Neural cell (in vitro differentiated cells): ENCODE results near the gene GEMIN4. TPM values are rescaled to one million over a fixed set of nuclear protein-coding genes. Genes with fewer than 3 reads are reported as not detected.

Experiments
- H2AFZ ChIP-seq: fragments of 200-600, 300-800 bp; sonication (generic), shearing (Covaris generic); 2 replicates; pipeline ENCODE4 v1.6.0; 2014; ENCODE audit warnings: low read depth, mild to moderate bottlenecking, antibody characterized with exemption, low read length, moderate library complexity
- H3F3A ChIP-seq: fragments of 200-600 bp; shearing (Covaris generic); 2 replicates; pipeline ENCODE4 v1.6.1; 2016; ENCODE audit warnings: mild to moderate bottlenecking, moderate library complexity, mixed read lengths, antibody characterized with exemption, low read length; ENCODE audit not compliant: insufficient read depth, poor library complexity, severe bottlenecking
- H3K27ac ChIP-seq: fragments of 200-600, 300-800 bp; sonication (generic), shearing (Covaris generic); 2 replicates; pipeline ENCODE4 v1.5.1; 2014; ENCODE audit warnings: mild to moderate bottlenecking, low read length, moderate library complexity
- H3K27me3 ChIP-seq: fragments of 300-800, 200-600 bp; sonication (generic), shearing (Covaris generic); 2 replicates; pipeline ENCODE4 v1.6.0; 2014; ENCODE audit warnings: mild to moderate bottlenecking, low read depth, low read length, moderate library complexity; ENCODE audit not compliant: insufficient read depth
- H3K36me3 ChIP-seq: fragments of 300-800, 200-600 bp; sonication (generic), shearing (Covaris generic); 2 replicates; pipeline ENCODE4 v1.5.1; 2014; ENCODE audit warnings: mild to moderate bottlenecking, antibody characterized with exemption, low read length, moderate library complexity; ENCODE audit not compliant: insufficient read depth
- H3K4me2 ChIP-seq: fragments of 300-800, 200-600 bp; sonication (generic), shearing (Covaris generic); 2 replicates; pipeline ENCODE4 v1.6.0; 2014; ENCODE audit warnings: mild to moderate bottlenecking, low read length
- H3K4me3 ChIP-seq: fragments of 300-800, 200-600 bp; sonication (generic), shearing (Covaris generic); 2 replicates; pipeline ENCODE4 v1.5.1; 2014; ENCODE audit warnings: mild to moderate bottlenecking, low read length, moderate library complexity
- H3K79me2 ChIP-seq: fragments of 200-600 bp; shearing (Covaris generic); replicated peaks from 2 replicates; pipeline ENCODE4 v1.6.0; 2014; ENCODE audit warnings: mild to moderate bottlenecking, low read length, moderate library complexity; ENCODE audit not compliant: insufficient read depth
- H3K9ac ChIP-seq: fragments of 300-800, 200-600 bp; sonication (generic), shearing (Covaris generic); 2 replicates; pipeline ENCODE4 v1.6.1; 2016; ENCODE audit warnings: mild to moderate bottlenecking, low read length, mixed read lengths
- H3K9me2 ChIP-seq: fragments of 200-600 bp; shearing (Covaris generic); 2 replicates; pipeline ENCODE4 v1.6.1; 2016; ENCODE audit warnings: mild to moderate bottlenecking, low read length, mixed read lengths; ENCODE audit not compliant: insufficient read depth
- H3K9me3 ChIP-seq: fragments of 200-600, 300-800 bp; sonication (generic), shearing (Covaris generic); 2 replicates; pipeline ENCODE4 v1.6.1; 2016; ENCODE audit warnings: mild to moderate bottlenecking, mixed run types, low read length, moderate library complexity, mixed read lengths
- H4K20me1 ChIP-seq: fragments of 200-600 bp; shearing (Covaris generic); 2 replicates; pipeline ENCODE4 v1.6.1; 2016; ENCODE audit warnings: mild to moderate bottlenecking, mixed run types; ENCODE audit not compliant: insufficient read depth
- EP300 ChIP-seq: fragments of 450-650 bp; conservative IDR thresholded peaks from 2 replicates; pipeline ENCODE4 v1.6.1; 2014; ENCODE audit warnings: antibody characterized with exemption, mild to moderate bottlenecking, moderate library complexity; ENCODE audit not compliant: poor library complexity, severe bottlenecking
- EZH2 ChIP-seq: fragments of 200-600, 300-800 bp; shearing (Covaris generic), sonication (generic); IDR thresholded peaks from 2 replicates; pipeline ENCODE4 v1.6.1; 2014; ENCODE audit warnings: antibody characterized with exemption, low read length, borderline replicate concordance, mild to moderate bottlenecking; ENCODE audit not compliant: insufficient read depth, poor library complexity, severe bottlenecking
- MXI1 ChIP-seq: fragments of 450-650 bp; conservative IDR thresholded peaks from 2 replicates; pipeline ENCODE4 v1.6.1; 2014; ENCODE audit warnings: antibody characterized with exemption, mild to moderate bottlenecking; ENCODE audit not compliant: poor library complexity, severe bottlenecking
- POLR2AphosphoS5 ChIP-seq: IDR thresholded peaks from 2 replicates; pipeline ENCODE4 v1.6.1; 2012
- RAD21 ChIP-seq: fragments of 450-650 bp; conservative IDR thresholded peaks from 2 replicates; pipeline ENCODE4 v1.6.1; 2014; ENCODE audit warnings: antibody characterized with exemption, mild to moderate bottlenecking, moderate library complexity
- SMC3 ChIP-seq: fragments of 450-650 bp; conservative IDR thresholded peaks from 2 replicates; pipeline ENCODE4 v1.6.1; 2014; ENCODE audit warnings: antibody characterized with exemption, mild to moderate bottlenecking, moderate library complexity; ENCODE audit not compliant: poor library complexity
- TAF1 ChIP-seq: IDR thresholded peaks from 2 replicates; pipeline ENCODE4 v1.6.1; 2012; ENCODE audit warnings: low read depth
- polyA plus RNA-seq: library from polyadenylated mRNA; depleted of rRNA; stranded (reverse); fragments of >200 nt; gene quantifications from 2 replicates; pipeline ENCODE4 v1.2.3, GENCODE V29; 2014
- TF ChIP-seq, protein P1 (sequence below): IDR thresholded peaks from 2 replicates; pipeline ENCODE4 v1.6.1; 2012; ENCODE audit warnings: borderline replicate concordance
- TF ChIP-seq, protein P2 (sequence below): fragments of 450-650 bp; IDR thresholded peaks from 2 replicates; pipeline ENCODE4 v1.5.1; 2014; ENCODE audit warnings: antibody characterized with exemption, mild to moderate bottlenecking, moderate library complexity; ENCODE audit not compliant: poor library complexity, severe bottlenecking

GEMIN4 gene
- polyA plus RNA-seq, 1 donor from 2014 or later: 4.5 TPM

DNA sequence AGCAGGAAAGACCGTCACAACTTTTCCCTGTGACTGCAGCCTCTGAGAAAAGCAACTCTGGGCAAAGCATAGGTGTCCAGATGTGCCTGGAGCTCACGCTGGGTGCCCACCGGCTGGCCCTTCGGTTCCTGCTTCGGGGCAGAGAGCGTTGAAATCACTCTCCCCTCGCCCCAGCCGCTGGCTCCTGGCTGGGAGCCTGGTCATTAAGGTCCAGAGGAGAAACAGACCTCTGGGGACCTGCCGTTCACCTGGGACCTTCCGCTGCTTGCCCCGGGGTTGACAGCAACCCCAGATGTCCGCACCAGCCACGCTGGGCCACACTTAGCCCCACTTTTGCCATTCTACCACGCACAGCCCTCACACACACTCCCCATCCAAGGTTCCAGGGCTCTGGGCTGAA lies 43.2 kb upstream of the GEMIN4 start:
- Histone ChIP-seq H2AFZ (no peak overlapping the region), H3K27me3 (no peaks in the 10 kb centered on the region), H3K36me3 (no peaks in the 10 kb centered on the region), H3K79me2 (no peaks in the 10 kb centered on the region), H3K4me2 (no peak overlapping the region), H3F3A (no peaks in the 10 kb centered on the region), H3K27ac (peak overlapping the region; percentile 76), H4K20me1 (no peaks in the 10 kb centered on the region), H3K9me2 (no peaks in the 10 kb centered on the region), H3K4me3 (no peak overlapping the region), H3K9me3 (no peaks in the 10 kb centered on the region), H3K9ac (peak overlapping the region; percentile 56)
- TF ChIP-seq, protein P1, sequence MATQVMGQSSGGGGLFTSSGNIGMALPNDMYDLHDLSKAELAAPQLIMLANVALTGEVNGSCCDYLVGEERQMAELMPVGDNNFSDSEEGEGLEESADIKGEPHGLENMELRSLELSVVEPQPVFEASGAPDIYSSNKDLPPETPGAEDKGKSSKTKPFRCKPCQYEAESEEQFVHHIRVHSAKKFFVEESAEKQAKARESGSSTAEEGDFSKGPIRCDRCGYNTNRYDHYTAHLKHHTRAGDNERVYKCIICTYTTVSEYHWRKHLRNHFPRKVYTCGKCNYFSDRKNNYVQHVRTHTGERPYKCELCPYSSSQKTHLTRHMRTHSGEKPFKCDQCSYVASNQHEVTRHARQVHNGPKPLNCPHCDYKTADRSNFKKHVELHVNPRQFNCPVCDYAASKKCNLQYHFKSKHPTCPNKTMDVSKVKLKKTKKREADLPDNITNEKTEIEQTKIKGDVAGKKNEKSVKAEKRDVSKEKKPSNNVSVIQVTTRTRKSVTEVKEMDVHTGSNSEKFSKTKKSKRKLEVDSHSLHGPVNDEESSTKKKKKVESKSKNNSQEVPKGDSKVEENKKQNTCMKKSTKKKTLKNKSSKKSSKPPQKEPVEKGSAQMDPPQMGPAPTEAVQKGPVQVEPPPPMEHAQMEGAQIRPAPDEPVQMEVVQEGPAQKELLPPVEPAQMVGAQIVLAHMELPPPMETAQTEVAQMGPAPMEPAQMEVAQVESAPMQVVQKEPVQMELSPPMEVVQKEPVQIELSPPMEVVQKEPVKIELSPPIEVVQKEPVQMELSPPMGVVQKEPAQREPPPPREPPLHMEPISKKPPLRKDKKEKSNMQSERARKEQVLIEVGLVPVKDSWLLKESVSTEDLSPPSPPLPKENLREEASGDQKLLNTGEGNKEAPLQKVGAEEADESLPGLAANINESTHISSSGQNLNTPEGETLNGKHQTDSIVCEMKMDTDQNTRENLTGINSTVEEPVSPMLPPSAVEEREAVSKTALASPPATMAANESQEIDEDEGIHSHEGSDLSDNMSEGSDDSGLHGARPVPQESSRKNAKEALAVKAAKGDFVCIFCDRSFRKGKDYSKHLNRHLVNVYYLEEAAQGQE: no peak
- TF ChIP-seq SMC3: no peak
- no peak for TF ChIP-seq POLR2AphosphoS5

- no peak overlapping the region for H2AFZ ChIP-seq
- peak overlapping the region; percentile 56 for H3K9ac ChIP-seq
- H4K20me1 ChIP-seq: no peaks in the 10 kb centered on the region
- H3K27me3 ChIP-seq: no peaks in the 10 kb centered on the region
- H3K36me3 ChIP-seq: no peaks in the 10 kb centered on the region
- H3K79me2 ChIP-seq: no peaks in the 10 kb centered on the region
- TF ChIP-seq, protein P1: peak; percentile 36
- peak; percentile 33 for TF ChIP-seq TAF1
- TF ChIP-seq RAD21: peak; percentile 96
- TF ChIP-seq, protein P2, sequence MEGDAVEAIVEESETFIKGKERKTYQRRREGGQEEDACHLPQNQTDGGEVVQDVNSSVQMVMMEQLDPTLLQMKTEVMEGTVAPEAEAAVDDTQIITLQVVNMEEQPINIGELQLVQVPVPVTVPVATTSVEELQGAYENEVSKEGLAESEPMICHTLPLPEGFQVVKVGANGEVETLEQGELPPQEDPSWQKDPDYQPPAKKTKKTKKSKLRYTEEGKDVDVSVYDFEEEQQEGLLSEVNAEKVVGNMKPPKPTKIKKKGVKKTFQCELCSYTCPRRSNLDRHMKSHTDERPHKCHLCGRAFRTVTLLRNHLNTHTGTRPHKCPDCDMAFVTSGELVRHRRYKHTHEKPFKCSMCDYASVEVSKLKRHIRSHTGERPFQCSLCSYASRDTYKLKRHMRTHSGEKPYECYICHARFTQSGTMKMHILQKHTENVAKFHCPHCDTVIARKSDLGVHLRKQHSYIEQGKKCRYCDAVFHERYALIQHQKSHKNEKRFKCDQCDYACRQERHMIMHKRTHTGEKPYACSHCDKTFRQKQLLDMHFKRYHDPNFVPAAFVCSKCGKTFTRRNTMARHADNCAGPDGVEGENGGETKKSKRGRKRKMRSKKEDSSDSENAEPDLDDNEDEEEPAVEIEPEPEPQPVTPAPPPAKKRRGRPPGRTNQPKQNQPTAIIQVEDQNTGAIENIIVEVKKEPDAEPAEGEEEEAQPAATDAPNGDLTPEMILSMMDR: peak; percentile 96
- TF ChIP-seq SMC3: peak; percentile 99
- TF ChIP-seq POLR2AphosphoS5: no peak
- TF ChIP-seq EP300: peak; percentile 31
- peak; percentile 39 for TF ChIP-seq MXI1
- no peak for TF ChIP-seq EZH2
- no peak overlapping the region for H3K4me2 ChIP-seq
- H3K9me2 ChIP-seq: no peaks in the 10 kb centered on the region
- H3K4me3 ChIP-seq: no peak overlapping the region
- H3K27ac ChIP-seq: peak overlapping the region; percentile 76
- H3F3A ChIP-seq: no peaks in the 10 kb centered on the region
- no peaks in the 10 kb centered on the region for H3K9me3 ChIP-seq
Measured at GRCh38 chr17:794876-795275, 42.8 kb upstream of the GEMIN4 start.
